ENCODE data around the gene NLGN4X.

NLGN4X gene

DNA sequence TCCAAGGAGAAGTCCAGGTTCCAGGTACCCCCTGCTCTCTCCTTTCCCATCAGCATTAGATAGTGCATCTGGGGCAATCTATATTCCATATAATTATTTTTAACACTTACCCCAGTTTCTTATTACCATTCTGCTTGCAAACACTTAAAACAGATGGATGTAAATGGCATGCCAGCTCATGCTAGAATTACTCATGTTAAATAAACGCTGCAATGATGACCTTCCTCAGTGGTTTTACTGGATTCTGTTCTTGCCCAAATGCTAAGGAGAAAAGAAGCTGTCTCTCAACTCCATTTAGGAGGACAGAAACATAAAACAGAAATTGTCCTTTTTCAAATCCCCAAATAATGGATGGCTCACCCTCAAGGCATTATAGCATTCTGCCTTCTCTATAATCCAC lies 161.1 kb downstream of the NLGN4X start:
- H3K79me2 ChIP-seq (ENCODE audit: control insufficient read depth, insufficient read depth, low read length, unreplicated experiment) = no peaks in the 10 kb centered on the region
- H3K27ac ChIP-seq (ENCODE audit: low read depth, low read length) = no peak overlapping the region
- no peaks in the 10 kb centered on the region for H3K27me3 ChIP-seq (ENCODE audit: insufficient read depth, low read length)
- H3K36me3 ChIP-seq (ENCODE audit: insufficient read depth, low read length) = no peaks in the 10 kb centered on the region
- no peak overlapping the region for H3K4me3 ChIP-seq (ENCODE audit: low read depth, low read length)
- H2AFZ ChIP-seq (ENCODE audit: low read length, unreplicated experiment) = no peak overlapping the region
- no peaks in the 10 kb centered on the region for H3K4me1 ChIP-seq (ENCODE audit: control insufficient read depth, insufficient read depth, low read length, unreplicated experiment)

DNA sequence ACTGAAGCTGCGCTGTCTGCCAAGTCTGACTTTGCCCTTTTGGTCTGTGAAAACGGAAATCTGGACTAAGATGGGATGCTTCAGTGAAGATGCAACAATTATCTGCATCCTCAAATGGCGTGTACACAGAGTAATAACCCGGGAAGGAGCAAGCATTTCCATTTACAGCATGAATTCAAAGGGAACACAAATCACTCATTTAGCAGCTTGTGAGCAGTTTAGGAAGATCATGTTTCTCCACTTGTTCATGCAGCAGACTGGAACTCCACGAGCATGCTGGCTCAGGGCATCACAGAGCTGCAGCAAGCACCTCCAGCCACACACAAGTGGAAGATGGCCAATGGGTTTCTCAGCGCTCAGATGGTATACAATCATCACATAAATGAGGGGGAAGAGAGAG lies 175.5 kb downstream of the NLGN4X start:
- H3K4me1 ChIP-seq (ENCODE audit: control insufficient read depth, insufficient read depth, low read length, unreplicated experiment) = no peaks in the 10 kb centered on the region
- H3K27me3 ChIP-seq (ENCODE audit: insufficient read depth, low read length) = no peaks in the 10 kb centered on the region
- H3K27ac ChIP-seq (ENCODE audit: low read depth, low read length) = no peak overlapping the region
- H3K4me3 ChIP-seq (ENCODE audit: low read depth, low read length) = no peak overlapping the region
- no peaks in the 10 kb centered on the region for H3K79me2 ChIP-seq (ENCODE audit: control insufficient read depth, insufficient read depth, low read length, unreplicated experiment)
- no peaks in the 10 kb centered on the region for H3K36me3 ChIP-seq (ENCODE audit: insufficient read depth, low read length)
- H2AFZ ChIP-seq (ENCODE audit: low read length, unreplicated experiment) = no peak overlapping the region

DNA sequence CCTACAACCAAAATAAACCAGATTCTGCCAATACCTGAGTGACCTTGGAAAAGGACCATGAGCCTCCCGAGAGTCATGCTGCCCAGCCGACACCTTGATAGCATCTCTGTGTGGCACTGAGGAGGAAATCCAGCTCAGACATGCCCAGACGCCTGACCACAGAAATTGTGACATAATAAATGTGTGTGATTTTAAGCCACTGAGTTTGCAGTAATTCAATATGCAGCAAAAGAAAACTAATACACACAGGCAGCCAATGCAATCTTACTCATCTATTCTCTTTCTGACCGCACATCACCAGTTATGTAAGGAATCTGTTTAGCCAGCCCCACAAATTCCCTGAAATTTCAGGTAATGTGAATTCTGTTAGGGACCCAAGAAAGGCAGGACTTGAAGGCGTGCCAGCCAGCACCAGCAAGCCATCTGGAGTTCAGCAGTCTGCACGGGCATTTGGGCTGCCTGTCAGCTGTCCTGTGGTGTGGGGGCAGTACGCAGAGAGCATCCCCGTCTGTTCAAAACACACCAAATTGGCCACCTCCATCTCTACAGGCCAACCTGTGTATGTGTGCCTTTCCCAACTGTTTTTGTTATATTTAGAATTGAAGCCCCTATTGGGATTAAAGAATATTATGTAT lies 176.4 kb downstream of the NLGN4X start:
- no peaks in the 10 kb centered on the region for H3K36me3 ChIP-seq (ENCODE audit: insufficient read depth, low read length)
- no peak overlapping the region for H3K27ac ChIP-seq (ENCODE audit: low read depth, low read length)
- H3K27me3 ChIP-seq (ENCODE audit: insufficient read depth, low read length) = no peaks in the 10 kb centered on the region
- no peak overlapping the region for H3K4me3 ChIP-seq (ENCODE audit: low read depth, low read length)
- no peaks in the 10 kb centered on the region for H3K79me2 ChIP-seq (ENCODE audit: control insufficient read depth, insufficient read depth, low read length, unreplicated experiment)
- H3K4me1 ChIP-seq (ENCODE audit: control insufficient read depth, insufficient read depth, low read length, unreplicated experiment) = no peaks in the 10 kb centered on the region
- H2AFZ ChIP-seq (ENCODE audit: low read length, unreplicated experiment) = no peak overlapping the region

DNA sequence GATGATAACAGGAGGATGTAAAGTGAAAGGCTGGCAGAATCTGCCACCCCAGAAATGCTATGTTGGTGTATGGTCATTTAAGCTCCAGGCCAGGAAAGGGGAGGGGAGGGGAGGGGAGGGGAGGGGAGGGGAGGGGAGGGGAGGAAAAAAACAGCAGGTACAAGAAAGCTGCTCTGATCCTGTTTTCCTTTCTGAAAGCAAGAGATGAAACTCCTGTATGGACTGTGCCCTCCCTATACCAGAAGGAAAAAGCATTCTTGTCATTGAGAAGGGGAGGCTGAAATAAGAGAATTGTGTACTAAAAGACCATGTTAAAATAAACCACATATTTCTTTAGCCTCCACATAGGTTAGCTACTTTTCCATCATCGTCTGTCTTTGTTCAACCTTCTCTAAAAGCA lies 179.5 kb downstream of the NLGN4X start:
- H3K4me1 ChIP-seq (ENCODE audit: control insufficient read depth, insufficient read depth, low read length, unreplicated experiment) = no peaks in the 10 kb centered on the region
- H2AFZ ChIP-seq (ENCODE audit: low read length, unreplicated experiment) = no peak overlapping the region
- H3K27me3 ChIP-seq (ENCODE audit: insufficient read depth, low read length) = no peaks in the 10 kb centered on the region
- no peak overlapping the region for H3K4me3 ChIP-seq (ENCODE audit: low read depth, low read length)
- no peaks in the 10 kb centered on the region for H3K36me3 ChIP-seq (ENCODE audit: insufficient read depth, low read length)
- no peak overlapping the region for H3K27ac ChIP-seq (ENCODE audit: low read depth, low read length)
- no peaks in the 10 kb centered on the region for H3K79me2 ChIP-seq (ENCODE audit: control insufficient read depth, insufficient read depth, low read length, unreplicated experiment)

DNA sequence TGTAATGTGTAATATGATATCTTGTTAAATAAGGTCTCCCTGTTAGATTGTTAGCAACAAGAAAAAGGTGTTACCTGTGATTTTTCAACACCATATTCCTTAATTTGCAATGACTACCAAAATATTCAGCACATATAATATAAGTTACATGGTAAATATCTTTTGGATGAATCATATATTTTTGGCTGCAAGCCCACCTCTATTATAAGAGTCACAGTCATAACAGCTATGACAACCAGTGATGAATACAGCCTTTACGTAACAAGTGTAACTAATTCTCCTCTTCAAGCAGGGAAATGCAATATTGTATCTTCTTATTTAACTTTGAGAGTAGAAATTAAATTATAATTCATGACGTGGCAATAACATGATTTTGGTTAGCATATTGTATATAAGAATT lies 187.0 kb downstream of the NLGN4X start:
- Histone ChIP-seq H2AFZ (ENCODE audit: low read length, unreplicated experiment) (no peak overlapping the region), H3K27ac (ENCODE audit: low read depth, low read length) (no peak overlapping the region), H3K4me3 (ENCODE audit: low read depth, low read length) (no peak overlapping the region), H3K36me3 (ENCODE audit: insufficient read depth, low read length) (no peaks in the 10 kb centered on the region), H3K27me3 (ENCODE audit: insufficient read depth, low read length) (no peaks in the 10 kb centered on the region), H3K79me2 (ENCODE audit: control insufficient read depth, insufficient read depth, low read length, unreplicated experiment) (no peaks in the 10 kb centered on the region), H3K4me1 (ENCODE audit: control insufficient read depth, insufficient read depth, low read length, unreplicated experiment) (no peaks in the 10 kb centered on the region)

DNA sequence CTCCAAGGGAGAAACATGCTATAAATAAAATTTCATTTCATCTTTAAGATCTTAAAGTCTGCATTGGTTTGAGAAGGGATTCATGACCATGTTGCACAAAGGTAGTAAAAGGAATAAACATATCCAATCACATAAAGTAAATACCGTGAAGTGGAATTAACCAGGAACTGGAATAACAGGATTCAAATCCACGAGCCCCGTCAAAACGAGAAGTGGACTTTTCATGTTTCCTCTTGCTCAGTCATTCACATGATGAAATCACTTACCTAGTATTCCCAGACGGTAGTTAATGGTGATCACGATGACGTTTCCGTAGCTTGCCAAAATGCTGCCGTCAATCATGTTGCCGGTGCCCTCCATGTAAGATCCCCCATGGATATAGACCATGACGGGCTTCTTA lies 199.7 kb downstream of the NLGN4X start:
- H3K27ac ChIP-seq (ENCODE audit: low read depth, low read length) = no peak overlapping the region
- no peaks in the 10 kb centered on the region for H3K79me2 ChIP-seq (ENCODE audit: control insufficient read depth, insufficient read depth, low read length, unreplicated experiment)
- no peak overlapping the region for H2AFZ ChIP-seq (ENCODE audit: low read length, unreplicated experiment)
- H3K4me3 ChIP-seq (ENCODE audit: low read depth, low read length) = no peak overlapping the region
- H3K27me3 ChIP-seq (ENCODE audit: insufficient read depth, low read length) = no peaks in the 10 kb centered on the region
- no peaks in the 10 kb centered on the region for H3K36me3 ChIP-seq (ENCODE audit: insufficient read depth, low read length)
- no peaks in the 10 kb centered on the region for H3K4me1 ChIP-seq (ENCODE audit: control insufficient read depth, insufficient read depth, low read length, unreplicated experiment)

DNA sequence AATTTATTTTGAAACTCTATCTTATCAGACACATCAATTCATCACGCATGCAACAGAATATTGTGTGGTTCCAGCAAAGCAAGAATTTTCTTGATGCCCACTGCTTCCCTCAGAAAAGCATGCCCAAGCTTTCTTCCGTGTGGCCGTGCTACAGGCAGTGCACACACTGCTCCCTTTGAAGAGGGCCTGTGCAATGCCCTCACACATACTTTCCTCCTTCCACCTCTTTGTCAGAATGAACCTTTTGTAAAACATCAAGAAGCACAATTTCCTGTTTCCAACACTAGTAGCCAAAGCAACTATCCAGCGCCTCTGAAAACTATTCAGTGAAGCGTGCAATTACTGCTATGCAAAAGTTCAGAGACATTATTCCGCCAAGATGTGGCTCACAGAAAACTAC lies 201.7 kb downstream of the NLGN4X start:
- no peaks in the 10 kb centered on the region for H3K27me3 ChIP-seq (ENCODE audit: insufficient read depth, low read length)
- H2AFZ ChIP-seq (ENCODE audit: low read length, unreplicated experiment) = no peak overlapping the region
- H3K4me3 ChIP-seq (ENCODE audit: low read depth, low read length) = no peak overlapping the region
- no peaks in the 10 kb centered on the region for H3K4me1 ChIP-seq (ENCODE audit: control insufficient read depth, insufficient read depth, low read length, unreplicated experiment)
- no peak overlapping the region for H3K27ac ChIP-seq (ENCODE audit: low read depth, low read length)
- H3K36me3 ChIP-seq (ENCODE audit: insufficient read depth, low read length) = no peaks in the 10 kb centered on the region
- no peaks in the 10 kb centered on the region for H3K79me2 ChIP-seq (ENCODE audit: control insufficient read depth, insufficient read depth, low read length, unreplicated experiment)

DNA sequence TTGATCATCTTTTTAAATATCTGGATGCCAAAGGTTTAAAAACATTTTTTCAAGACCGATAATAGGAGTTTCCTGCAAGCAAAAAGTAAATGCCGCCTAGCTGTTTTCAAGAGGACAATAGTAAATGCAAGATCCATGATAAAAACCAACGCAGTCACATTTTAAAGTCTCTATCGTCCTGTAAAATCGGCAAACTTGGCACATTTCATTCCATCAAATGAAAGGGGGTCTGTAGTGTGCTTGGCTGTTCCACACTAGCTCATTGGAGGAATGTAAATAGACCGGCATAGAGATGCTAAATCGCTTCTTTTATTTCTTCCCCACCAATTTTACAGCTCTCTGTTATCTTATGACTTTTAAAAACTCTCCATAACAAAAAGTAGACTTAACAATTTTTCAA lies 202.2 kb downstream of the NLGN4X start:
- Histone ChIP-seq H3K4me3 (ENCODE audit: low read depth, low read length) (no peak overlapping the region), H3K27me3 (ENCODE audit: insufficient read depth, low read length) (no peaks in the 10 kb centered on the region), H3K36me3 (ENCODE audit: insufficient read depth, low read length) (no peaks in the 10 kb centered on the region), H2AFZ (ENCODE audit: low read length, unreplicated experiment) (no peak overlapping the region), H3K4me1 (ENCODE audit: control insufficient read depth, insufficient read depth, low read length, unreplicated experiment) (no peaks in the 10 kb centered on the region), H3K27ac (ENCODE audit: low read depth, low read length) (no peak overlapping the region), H3K79me2 (ENCODE audit: control insufficient read depth, insufficient read depth, low read length, unreplicated experiment) (no peaks in the 10 kb centered on the region)

DNA sequence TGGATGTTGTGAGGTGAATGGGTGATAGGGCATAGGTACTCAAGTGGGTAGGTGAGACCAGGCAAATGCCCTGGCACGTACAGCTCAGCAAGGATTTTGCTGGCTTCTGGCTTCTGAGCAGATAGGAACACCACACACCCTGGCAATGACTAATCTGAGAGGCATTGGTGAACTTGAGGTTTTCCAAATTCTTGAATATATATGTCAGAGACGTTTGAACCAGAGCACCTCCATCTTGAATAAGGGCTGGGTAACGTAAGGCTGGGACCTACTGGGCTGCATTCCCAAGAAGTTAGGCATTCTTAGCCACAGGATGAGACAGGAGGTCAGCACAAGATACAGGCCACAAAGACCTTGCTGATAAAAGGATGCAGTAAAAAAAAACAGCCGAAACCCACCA lies 204.5 kb downstream of the NLGN4X start:
- no peaks in the 10 kb centered on the region for H3K36me3 ChIP-seq (ENCODE audit: insufficient read depth, low read length)
- no peaks in the 10 kb centered on the region for H3K4me1 ChIP-seq (ENCODE audit: control insufficient read depth, insufficient read depth, low read length, unreplicated experiment)
- H2AFZ ChIP-seq (ENCODE audit: low read length, unreplicated experiment) = no peak overlapping the region
- H3K27me3 ChIP-seq (ENCODE audit: insufficient read depth, low read length) = no peaks in the 10 kb centered on the region
- H3K79me2 ChIP-seq (ENCODE audit: control insufficient read depth, insufficient read depth, low read length, unreplicated experiment) = no peaks in the 10 kb centered on the region
- no peak overlapping the region for H3K27ac ChIP-seq (ENCODE audit: low read depth, low read length)
- no peak overlapping the region for H3K4me3 ChIP-seq (ENCODE audit: low read depth, low read length)

DNA sequence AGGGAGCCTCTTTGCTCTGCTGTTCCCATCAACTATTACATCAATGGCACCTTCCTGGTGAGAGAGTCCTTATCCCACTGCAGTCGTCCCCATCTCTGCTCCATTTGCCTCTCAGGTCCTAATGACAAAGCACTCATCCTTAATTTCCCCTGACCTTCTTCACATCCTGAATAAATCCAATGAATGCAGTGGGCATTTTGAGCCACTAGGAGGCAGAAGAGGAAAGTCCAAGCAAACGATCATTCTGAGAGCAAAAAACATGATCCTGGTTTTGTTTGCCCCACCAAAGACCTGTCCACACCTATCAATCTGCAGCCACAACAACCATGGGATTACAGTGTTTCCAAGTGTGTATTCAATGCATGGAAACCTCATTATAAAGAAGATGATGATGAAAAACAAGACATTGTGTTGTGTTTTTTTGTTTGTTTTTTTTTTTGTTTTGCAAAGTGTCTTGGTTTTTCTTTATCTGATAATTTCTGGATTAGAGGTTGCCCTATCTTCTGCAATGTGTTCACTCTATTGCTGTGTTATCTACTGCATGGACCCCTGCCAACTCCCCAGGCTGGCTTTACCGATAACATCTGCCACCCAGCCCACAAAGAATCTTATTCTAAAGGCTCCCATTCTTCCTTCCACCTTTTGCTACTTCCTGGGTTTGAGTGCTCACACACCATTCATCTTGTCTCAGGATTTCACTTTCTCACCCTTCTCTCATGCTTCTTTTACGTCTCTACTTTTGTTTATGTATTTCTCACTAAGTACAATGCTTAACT lies 207.2 kb downstream of the NLGN4X start:
- H3K27ac ChIP-seq (ENCODE audit: low read depth, low read length) = no peak overlapping the region
- H3K4me1 ChIP-seq (ENCODE audit: control insufficient read depth, insufficient read depth, low read length, unreplicated experiment) = no peaks in the 10 kb centered on the region
- H3K4me3 ChIP-seq (ENCODE audit: low read depth, low read length) = no peak overlapping the region
- H3K79me2 ChIP-seq (ENCODE audit: control insufficient read depth, insufficient read depth, low read length, unreplicated experiment) = no peaks in the 10 kb centered on the region
- H3K27me3 ChIP-seq (ENCODE audit: insufficient read depth, low read length) = no peaks in the 10 kb centered on the region
- no peak overlapping the region for H2AFZ ChIP-seq (ENCODE audit: low read length, unreplicated experiment)
- no peaks in the 10 kb centered on the region for H3K36me3 ChIP-seq (ENCODE audit: insufficient read depth, low read length)

DNA sequence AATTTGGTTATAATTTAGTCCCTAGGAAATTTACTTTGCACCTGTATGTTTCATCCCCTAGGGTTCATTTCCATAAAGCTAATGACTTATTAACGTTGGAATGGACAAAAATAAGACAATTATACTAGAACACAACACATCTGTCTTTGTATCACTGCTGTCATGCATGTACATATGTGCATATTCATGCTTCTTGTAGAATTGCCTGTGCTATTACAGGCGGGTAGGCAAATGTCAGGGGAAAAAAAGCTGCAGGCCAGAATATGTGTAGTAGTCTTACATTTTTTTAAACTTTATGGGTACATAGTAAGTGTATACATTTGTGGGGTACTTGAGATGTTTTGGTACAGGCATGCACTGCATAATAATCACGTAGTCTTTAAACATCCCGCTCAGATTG lies 209.6 kb downstream of the NLGN4X start:
- H3K4me3 ChIP-seq (ENCODE audit: low read depth, low read length) = no peak overlapping the region
- H3K27ac ChIP-seq (ENCODE audit: low read depth, low read length) = no peak overlapping the region
- H2AFZ ChIP-seq (ENCODE audit: low read length, unreplicated experiment) = no peak overlapping the region
- no peaks in the 10 kb centered on the region for H3K36me3 ChIP-seq (ENCODE audit: insufficient read depth, low read length)
- H3K4me1 ChIP-seq (ENCODE audit: control insufficient read depth, insufficient read depth, low read length, unreplicated experiment) = no peaks in the 10 kb centered on the region
- H3K27me3 ChIP-seq (ENCODE audit: insufficient read depth, low read length) = no peaks in the 10 kb centered on the region
- H3K79me2 ChIP-seq (ENCODE audit: control insufficient read depth, insufficient read depth, low read length, unreplicated experiment) = no peaks in the 10 kb centered on the region

Data from ACC112 (cell line).